ENCODE results near the gene FBXW7.

GRCh38 chr4:152360045-152360410 is 175.9 kb downstream of the FBXW7 start:
- TF ChIP-seq CTCF (conservative IDR thresholded peaks at IDR 0.05 in 1 of 2, IDR thresholded peaks at IDR 0.05 in 1 of 2; ENCODE audit: low read depth in 1 of 2, low read length in 2 of 2) = no peak
- no peak for TF ChIP-seq EZH2 (IDR thresholded peaks at IDR 0.05; ENCODE audit: low read length, missing control alignments)
